Stimulated activated naive CD8-positive, alpha-beta T cell treated with anti-CD3 and anti-CD28 coated beads, Interleukin-15, Interleukin-2, amounts not matched to agents 100 U/mL and 50 U/mL, for 24 hours (primary cell): ENCODE measurements around the gene CTSF.
"Not testable (repeated sequence)": the region's sequence is repeated elsewhere in the genome, so short reads cannot be mapped to it uniquely, and the experiment has no call there.

Experiments used
- ATAC-seq: fragments of 150-1000 bp; cut with Tn5 transposase; one replicate; pipeline ENCODE4 v1.10.0; 2021
- DNase-seq: peaks from one replicate; pipeline ENCODE4 v3.0.0; 2021

Gene CTSF

DNA sequence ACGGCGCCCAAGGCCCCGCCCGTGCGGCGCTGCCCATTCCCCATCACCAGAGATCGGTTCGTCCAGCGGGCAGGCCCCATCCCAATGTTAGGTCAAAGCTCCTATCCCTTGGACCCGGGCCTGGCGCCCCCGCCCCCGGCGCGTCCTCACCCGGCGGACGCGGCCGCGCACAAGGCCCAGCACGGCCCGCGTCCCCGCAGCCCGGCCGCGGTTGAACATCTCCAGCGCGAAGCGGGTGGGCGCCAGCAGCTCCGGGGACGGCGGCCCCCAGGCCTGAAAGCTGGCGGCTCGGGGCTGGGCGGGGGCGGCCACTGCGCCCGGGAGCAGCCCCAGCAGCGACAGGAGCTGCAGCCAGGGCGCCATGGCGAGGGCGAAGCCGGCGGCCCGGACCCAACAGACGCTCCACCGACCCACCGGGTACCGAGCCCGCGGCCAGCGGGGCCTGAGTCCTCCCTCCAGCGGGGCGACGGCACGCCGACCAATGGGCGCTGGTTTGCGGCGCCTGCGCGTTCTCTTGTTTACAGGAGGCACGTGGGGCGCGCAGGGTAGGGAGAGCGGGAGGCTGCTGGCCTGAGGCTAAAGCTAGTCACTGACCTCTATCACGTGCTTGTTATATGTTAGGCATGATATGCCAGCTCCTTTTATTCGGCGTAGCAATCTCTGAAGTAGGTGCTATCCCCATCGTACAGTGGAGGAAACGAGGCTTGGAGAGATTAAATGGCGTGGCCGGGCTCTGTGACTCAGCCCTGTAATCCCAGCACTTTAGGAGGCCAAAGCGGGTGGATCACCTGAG, at the start of gene CTSF:
Gene CTSF (minus strand): TSS at position 483 of the 793 bp plus-strand sequence. CDS start 120 bp downstream, at position 363.
- ATAC-seq, result peak; percentile 90
- peak; percentile 79 for DNase-seq

DNA sequence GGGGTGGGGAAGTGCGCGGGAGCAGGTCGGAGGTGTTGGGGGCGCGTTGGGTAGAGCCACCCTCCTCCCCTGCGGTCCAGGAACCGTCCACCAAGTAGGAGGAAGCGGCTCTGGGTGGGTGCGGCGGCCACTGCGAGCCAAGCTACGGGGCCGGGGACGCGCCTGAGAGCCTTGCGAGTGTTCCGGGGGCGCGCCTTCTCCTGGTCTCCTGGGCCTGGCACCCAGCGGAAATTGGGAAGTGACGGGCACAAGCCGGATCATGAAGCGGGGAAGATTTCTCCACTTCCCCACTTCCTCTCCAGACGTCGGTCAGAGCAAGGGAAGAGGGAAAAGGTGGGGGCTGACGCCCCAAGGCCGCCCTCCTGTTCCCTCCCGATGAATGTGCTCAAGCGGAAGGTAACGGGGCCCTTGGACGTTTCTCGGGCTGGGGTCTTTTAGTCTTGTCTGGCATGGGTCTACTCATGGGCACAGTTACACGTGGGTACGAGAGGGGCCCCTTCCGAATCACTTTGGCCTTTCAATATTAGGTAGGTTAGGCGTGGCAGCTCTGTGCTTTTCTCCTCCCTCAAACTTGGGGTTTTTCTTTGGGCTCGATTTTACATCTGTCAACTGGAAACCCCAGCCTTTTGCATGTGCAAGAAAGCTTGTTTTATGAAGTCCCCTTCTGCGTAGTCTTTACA, 48.9 kb upstream of the CTSF start:
- DNase-seq (no peak), ATAC-seq (no peak)

DNA sequence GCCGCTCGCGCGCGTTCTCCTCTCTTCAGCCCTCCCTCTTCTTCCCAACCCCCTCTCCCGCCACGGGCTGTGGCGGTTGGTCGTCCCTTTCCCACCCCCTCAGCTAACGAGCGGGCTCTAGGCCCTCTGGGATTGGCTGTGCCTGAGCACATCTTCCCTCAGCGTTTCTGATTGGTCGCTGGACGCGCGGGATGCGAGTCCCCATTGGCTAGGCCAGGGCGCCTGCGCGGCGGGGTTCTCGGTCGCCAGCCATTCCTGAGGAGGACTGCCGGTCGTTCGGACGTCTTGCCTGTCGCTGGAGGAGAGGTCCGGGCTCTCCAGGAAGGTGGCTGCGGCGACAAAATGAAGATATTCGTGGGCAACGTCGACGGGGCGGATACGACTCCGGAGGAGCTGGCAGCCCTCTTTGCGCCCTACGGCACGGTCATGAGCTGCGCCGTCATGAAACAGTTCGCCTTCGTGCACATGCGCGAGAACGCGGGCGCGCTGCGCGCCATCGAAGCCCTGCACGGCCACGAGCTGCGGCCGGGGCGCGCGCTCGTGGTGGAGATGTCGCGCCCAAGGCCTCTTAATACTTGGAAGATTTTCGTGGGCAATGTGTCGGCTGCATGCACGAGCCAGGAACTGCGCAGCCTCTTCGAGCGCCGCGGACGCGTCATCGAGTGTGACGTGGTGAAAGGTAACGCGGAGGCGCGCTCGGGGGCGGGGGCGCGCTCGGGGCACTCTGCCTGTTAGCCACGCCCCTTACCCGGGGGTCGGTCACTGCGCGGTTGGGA, 48.2 kb upstream of the CTSF start, which contains the start of gene RBM14:
Gene RBM14 (plus strand): TSS at position 252 of the 776 bp plus-strand sequence. CDS start 91 bp downstream, at position 343.
- peak; percentile 97 for ATAC-seq
- peak; percentile 98 for DNase-seq

DNA sequence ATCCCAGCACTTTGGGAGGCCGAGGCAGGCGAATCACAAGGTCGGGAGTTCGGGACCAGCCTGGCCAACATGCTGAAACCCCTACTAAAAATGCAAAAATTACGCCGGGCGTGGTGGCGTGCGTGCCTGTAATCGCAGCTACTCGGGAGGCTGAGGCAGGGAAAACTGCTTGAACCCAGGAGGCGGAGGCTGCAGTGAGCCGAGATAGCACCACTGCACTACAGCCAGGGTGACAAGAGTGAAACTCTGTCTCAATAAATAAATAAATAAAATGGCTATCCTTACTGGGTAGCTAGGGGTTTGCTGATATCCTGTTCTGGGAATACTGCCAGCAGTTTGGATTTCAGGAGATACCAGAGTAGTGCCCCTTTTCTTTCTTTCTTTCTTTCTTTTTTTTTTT, 45.7 kb upstream of the CTSF start:
- no peak for ATAC-seq
- no peak for DNase-seq

DNA sequence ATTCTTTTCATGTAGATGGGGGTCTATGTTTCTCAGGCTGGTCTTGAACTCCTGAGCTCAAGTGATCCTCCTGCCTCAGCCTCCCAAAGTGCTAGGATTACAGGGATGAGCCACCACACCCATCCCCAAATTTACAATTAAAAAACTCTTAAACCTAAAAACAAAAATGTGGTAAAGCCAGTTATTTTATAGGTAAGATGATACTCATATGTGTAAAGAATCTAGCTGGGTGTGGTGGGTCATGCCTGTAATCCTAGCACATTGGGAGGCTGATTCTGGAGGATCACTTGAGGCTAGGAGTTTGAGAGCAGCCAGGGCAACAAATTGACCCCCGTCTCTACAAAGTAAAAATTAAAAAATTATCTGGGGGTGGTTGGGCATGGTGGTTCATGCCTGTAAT, 44.1 kb upstream of the CTSF start:
- ATAC-seq, result no peak

DNA sequence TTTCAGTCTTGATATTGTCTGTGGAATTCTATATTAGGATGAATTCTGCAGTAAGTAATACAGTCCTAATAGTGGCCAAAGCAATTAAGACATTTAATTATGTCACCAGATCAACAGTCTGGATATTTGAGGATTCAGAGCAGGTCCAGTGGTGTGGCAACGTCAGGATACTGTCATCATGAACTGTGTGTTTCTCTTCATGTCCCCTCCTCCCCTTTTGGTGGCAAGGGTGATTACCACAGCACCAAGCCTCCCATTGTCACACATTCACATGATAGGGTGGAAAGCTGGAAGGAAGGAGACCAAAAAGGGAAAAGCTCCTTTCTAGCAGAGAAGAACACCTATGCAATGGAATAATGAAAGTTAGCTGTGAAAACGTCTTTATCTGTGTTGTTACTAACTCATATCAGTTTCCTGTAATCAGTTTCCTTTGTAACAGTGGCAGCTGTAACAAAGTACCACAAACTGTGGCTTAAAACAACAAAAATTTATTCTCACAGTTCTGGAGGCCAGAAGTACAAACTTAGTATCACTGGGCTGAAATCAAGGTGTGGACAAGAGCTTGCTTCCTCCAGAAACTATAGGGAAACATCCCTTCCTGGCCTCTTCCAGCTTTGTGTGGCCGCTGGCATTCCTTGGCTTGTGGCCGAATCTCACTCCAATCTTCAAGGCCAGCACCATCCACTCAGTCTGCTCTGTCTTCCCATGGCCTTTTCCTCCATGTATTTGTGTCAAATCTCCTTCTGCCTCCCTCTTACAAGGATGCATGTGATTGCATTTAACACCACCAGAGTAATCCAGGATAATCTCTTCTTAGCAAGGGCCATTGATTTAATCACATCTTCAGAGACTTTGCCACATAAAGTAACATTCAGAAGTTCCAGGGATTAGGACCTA, 41.6 kb upstream of the CTSF start:
- ATAC-seq, result peak; percentile 30

More for the DNA sequence above, 44.1 kb upstream of the CTSF start:
- no peak for DNase-seq

DNA sequence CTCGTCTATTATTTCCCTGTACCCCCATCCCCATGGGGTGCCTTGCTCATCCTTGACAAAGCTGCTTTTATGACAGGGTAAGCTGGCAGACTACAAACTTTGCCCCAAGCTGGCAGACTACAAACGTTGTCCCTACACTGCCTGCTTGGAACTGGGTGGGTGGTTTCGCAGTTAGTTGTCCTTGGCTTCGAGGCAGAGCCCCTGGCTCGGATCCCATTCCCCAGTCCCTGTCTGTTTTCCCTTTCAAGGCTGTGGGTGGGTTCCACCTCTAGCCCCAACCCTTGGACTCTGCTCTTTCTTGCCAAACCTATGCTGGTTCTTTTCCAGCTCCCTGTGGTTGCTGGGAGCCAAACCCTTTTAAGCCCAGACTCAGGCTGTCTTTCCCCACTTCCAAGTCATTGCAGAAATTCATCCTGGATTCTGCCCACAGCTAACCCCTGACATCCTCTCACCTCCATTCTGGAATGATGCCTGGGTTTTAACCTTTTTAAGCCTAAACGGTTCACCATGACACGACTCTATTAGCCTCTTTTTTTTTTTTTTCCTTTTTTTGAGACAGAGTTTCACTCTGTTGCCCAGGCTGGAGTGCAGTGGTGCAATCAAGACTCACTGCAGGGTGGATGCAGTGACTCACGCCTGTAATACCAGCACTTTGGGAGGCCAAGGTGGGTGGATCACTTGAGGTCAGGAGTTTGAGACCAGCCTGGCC, 38.9 kb upstream of the CTSF start:
- DNase-seq (no peak), ATAC-seq (no peak)

More for the DNA sequence above, 41.6 kb upstream of the CTSF start:
- DNase-seq, result no peak

DNA sequence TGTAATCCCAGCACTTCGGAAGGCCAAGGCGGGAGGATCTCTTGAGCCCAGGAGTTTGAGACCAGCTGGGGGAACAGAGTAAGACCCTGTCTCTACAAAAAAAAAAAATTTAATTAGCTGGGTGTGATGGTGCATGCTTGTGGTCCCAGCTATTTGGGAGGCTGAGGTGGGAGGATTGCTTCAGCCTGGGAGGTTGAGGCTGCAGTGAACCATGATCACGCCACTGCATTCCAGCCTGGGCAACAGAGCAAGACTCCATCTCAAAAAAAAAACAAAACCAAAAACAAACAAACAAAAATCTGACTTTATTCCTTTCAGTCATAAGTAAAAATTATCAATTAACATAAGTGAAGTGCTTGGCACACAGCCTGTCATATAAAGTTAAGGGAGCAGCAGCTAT, 38.2 kb upstream of the CTSF start:
- ATAC-seq, DNase-seq: not testable (repeated sequence)

DNA sequence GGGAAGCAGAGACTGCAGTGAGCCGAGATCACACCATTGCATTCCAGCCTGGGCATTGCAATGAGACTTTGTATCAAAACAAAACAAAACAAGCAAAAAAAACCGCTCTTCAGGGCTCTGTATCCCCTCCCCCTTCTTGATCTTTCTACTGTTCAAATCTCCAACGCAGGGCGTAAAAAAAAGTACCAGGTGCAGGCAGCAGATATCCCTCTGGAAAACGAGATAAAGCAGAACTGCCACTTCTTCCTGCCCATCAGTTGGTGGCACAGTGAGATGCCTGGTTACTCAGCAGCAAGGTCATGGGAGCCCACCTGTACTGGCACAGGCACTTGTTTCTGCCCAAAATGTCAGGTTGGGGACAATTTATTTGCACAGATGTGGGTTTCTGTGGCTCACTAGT, 35.7 kb upstream of the CTSF start:
- DNase-seq, result no peak

DNA sequence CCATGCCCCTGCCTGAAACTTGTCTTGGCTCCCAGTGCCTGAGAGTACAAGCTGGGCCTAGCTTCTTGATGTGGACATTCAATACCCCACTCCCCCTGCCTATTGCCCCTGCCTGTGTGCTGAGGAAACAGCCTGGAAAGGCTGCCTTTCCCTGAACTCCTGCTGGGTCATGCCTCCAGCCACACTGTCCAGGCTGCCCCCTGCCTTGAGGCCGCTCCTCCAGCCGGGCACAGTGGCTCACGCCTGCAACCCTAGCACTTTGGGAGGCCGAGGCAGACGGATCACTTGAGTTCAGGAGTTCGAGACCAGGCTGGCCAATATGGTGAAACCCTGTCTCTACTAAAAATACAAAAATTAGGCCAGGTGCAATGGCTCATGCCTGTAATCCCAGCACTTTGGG, 34.7 kb upstream of the CTSF start:
- ATAC-seq, result no peak

More for the DNA sequence above, 35.7 kb upstream of the CTSF start:
- ATAC-seq, result no peak

DNA sequence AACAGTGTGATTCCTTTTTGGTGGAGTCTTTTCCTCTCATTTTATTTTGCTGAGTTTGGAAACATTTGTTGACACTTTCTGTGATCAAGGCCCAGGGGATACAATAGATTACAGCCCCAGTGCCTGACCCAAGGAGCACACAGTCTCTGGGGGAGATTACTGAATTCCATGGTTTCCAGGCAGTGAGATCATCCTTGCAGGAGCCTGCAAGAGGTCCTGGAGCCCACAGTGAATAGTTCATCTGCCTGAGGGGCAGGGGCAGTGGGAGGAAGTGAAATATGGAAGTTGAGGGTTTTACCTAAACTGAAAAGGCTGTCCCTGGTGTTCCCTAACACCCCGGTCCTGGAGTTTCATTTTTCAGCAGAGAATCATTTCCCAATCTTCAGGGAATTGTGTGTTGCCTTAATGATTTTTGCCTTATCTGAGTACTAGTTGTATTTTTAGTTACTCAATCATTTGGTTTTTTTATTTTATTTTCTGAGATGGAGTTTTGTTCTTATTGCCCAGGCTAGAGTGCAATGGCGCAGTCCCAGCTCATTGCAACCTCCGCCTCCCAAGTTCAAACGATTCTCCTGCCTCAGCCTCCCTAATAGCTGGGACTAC, 32.3 kb upstream of the CTSF start:
- ATAC-seq, result no peak
- DNase-seq, result no peak

More for the DNA sequence above, 34.7 kb upstream of the CTSF start:
- no peak for DNase-seq

DNA sequence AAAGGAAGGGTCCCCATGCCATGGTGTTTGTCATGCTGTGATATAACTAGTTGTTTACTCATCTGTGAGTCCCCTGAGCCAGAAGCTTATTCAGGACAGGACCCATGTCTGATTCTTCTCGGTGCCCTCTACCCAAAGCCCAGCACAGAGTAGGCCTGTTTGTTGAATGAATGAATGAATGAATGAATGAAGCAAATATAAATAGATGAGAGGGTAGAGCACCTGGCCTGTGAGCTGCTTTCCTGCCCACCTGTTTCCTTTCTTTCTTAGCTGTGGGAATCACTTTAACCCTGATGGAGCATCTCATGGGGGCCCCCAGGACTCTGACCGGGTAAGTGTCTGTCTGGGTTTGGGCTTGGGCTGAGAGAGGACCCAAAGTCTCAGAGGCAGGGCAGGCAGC, 31.8 kb upstream of the CTSF start:
- DNase-seq, result no peak
- no peak for ATAC-seq

DNA sequence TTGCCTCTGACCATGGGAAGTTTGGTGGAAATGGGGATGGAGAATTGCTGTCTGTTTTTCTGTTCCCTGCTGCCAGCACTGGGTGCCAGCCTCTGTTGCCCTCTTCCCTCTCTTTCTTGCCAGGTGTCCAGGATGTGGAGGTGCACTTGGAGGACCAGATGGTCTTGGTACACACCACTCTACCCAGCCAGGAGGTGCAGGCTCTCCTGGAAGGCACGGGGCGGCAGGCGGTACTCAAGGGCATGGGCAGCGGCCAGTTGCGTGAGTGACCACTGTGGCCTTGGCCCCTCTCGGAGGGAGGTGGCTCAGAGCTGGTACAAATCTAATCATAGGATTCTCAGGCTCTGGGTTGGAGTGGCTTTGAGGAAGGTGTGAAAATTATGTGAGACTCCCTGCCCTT, 30.6 kb upstream of the CTSF start:
- DNase-seq, result no peak
- no peak for ATAC-seq

DNA sequence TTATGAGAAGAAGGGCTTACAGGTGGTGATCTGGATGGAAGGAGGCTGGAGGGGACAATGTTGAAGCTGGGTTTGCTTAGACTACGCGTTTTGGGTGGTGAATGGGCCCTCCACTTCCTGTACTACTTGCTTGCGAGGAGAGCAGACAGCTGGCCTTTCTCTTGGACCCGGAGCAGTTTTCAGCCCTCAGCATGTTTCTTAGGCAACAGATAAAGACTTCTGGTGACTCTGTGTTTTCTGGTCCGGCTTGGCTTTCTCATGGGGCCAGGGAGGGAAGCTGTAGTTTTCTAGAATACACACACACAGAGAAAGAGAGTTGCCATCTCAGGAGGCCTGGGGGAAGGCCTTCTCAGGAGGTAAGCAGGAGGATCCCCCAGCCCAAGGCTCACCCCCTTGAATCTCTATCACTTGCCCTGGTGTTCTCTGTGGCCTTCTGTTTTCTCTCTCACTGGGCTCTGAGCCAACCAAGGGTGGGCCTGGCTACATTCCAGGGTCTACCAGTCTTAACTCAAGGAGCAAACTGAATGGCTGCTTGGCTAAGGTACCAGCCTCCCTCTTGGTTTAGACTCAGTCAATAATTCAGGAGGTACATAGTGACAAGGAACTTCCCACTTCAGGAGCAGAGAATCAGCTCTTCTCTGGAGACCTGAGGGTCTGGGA, 27.0 kb upstream of the CTSF start:
- ATAC-seq (no peak), DNase-seq (no peak)

DNA sequence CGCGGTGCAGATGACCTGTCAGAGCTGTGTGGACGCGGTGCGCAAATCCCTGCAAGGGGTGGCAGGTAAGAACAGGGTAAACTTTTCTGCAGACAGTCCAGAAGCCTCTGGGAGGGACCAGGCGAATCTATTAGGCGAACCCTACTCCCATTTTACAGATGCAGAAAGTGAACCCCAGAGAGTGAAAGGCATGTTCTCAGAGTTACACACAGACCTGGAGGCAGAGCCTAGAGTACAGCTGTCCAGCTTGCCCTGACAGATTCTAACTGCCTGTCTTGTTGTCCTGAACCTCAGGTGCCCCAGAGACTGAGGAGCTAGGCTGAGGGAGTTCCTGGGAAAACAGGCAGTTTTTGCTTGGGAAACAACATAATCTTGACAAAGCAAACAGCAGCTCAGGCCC, 25.2 kb upstream of the CTSF start:
- ATAC-seq (no peak), DNase-seq (no peak)

DNA sequence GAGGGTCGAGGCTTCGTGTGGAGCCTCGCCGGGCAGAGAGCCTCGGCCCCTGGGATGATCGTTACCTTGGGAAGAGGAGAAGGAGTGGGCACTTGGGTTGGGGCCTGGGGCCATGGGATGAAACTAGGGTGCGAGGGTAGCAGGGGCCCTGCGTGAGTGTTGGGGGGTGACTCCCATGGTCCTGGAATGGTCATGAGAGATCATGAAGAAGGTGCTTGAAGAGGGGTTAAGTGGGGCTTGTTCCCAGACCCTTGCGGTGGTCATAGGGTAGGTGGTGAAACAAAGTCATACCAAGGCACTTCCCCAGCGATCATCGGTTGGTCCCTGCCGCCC, 24.9 kb upstream of the CTSF start:
- DNase-seq (peak; percentile 20), ATAC-seq (no peak)

DNA sequence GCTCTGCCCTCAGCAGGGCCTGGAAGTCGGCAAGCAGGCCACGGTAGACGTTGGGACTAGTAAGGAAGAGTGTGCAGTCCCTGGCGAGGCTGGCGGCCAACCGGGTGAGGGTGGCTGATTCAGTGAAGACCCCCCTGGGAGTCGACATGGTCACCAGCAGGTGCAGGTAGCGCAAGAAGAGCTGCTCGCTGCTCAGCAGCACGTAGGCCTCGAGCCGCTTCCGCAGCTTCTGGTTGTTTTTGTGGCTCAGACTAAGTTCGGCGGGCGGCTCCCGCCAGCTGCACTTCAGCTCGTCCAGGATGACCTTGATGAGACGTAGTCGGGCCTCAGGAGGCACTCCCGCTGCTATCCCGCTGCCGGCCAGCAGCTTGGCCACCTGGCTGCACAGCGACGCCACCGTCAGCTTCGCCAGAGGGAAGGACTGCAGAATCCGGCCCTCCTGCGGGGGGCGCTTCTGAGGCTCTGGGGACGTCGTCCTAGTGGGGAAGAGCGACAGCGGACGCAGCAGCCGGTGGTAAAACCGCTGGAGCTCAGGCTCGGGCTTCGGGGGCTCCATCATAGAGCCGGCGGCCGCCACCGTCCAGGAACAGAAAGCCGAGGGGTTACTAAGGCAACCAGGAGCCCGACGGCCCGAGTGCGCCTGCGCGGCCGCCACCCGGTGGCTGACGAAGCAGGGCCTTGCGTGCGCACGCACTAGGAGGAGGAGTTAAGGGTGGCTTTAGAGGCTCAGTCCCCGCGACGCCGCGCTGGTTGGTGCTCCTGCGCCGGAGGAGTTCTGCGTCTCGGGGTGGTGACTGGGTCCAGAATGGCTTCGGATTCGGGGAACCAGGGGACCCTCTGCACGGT, 24.3 kb upstream of the CTSF start, which contains the start of the genes CCDC87 and CCS:
Gene CCDC87 (minus strand): TSS at position 607 of the 846 bp plus-strand sequence. CDS start 48 bp downstream, at position 559.
Gene CCS (plus strand): TSS at position 729 of the 846 bp plus-strand sequence. CDS start 77 bp downstream, at position 806.
- DNase-seq (peak; percentile 99), ATAC-seq (peak; percentile 98)

DNA sequence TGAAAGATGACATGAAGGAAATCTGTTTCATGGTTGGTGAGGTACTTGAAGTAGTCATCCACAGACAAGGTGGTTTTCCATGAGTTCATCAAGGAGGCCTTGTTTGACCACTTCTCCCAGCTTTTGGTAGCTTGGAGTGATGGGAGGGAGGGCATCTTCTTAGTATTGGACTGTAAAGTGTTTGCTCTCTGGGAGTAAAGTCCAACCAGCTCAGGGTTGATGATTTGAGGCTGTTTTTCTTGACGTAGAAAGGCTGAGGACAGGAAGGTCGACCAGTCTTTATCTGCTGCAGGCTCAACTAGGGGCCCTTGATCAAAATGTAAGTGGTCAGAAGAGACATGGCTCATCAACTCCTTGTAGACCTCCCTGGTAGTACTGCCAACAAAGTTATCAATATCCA, 22.8 kb upstream of the CTSF start:
- ATAC-seq (no peak), DNase-seq (no peak)
